GM12878 (cell line): ENCODE measurements around the gene USH2A. TPM values are rescaled to one million over a fixed set of nuclear protein-coding genes. Genes with fewer than 3 reads are reported as not detected.

ENCODE experiments used
- ATAC-seq: fragments of 200-7000 bp; cut with Tn5 transposase; 3 replicates; pipeline ENCODE4 v1.9.1; 2020; ENCODE audit warnings: mild to moderate bottlenecking, moderate library complexity
- BruUV-seq: library from RNA; stranded (reverse); fragments of 400-500 nt; replicated peaks from 2 replicates; lab custom pipeline; 2021; lab: Mats Ljungman, UMichigan
- CTCF ChIA-PET: fragments of 300-600 bp; sonication (Branson Sonifier 250); formaldehyde crosslinking; extraction: SDS; loops from one replicate; lab custom pipeline; 2021; ENCODE audit warnings: inconsistent platforms; lab: Yijun Ruan, JAX
- POLR2A ChIA-PET: fragments of 350-600 bp; formaldehyde crosslinking; extraction: SDS; loops from one replicate; lab custom pipeline; 2021; ENCODE audit warnings: inconsistent platforms; lab: Charles Lee
- RAD21 ChIA-PET: fragments of 300-600 bp; sonication (Branson Sonifier 250); formaldehyde crosslinking; loops from one replicate; lab custom pipeline; 2023; ENCODE audit warnings: antibody characterized with exemption; ENCODE audit not compliant: unreplicated experiment; lab: Charles Lee
- SMC1A ChIA-PET: fragments of 300-600 bp; sonication (Branson Sonifier 250); formaldehyde crosslinking; loops from one replicate; lab custom pipeline; 2023; ENCODE audit not compliant: unreplicated experiment, uncharacterized antibody; lab: Charles Lee
- DNase-seq: peaks from one replicate; pipeline ENCODE4 v3.0.0-alpha.2; 2011; ENCODE audit warnings: low read depth, low spot score
- FAIRE-seq: peaks from 3 replicates; lab custom pipeline; 2011; peaks lifted over from hg19 to GRCh38; lab: Jason Lieb, UNC
- H2AFZ ChIP-seq: 2 replicates; pipeline ENCODE4 v1.6.0; 2011; ENCODE audit warnings: low read depth, low read length, control low read depth; ENCODE audit not compliant: control insufficient read depth
- H3K27ac ChIP-seq: 2 replicates; pipeline ENCODE4 v1.5.1; 2011; ENCODE audit warnings: control low read depth; ENCODE audit not compliant: control insufficient read depth, insufficient read depth
- H3K27me3 ChIP-seq, 2 experiments: replicated peaks in 1 of 2; 2 replicates each; pipeline versions ENCODE4 v1.6.0 to v1.6.1; 2011; ENCODE audit warnings: low read length in 1 of 2; ENCODE audit not compliant: control insufficient read depth in 2 of 2, insufficient read depth in 2 of 2
- H3K36me3 ChIP-seq, 2 experiments: 2 replicates each; pipeline ENCODE4 v1.5.1; 2011; ENCODE audit warnings: low read length in 1 of 2; ENCODE audit not compliant: control insufficient read depth in 2 of 2, insufficient read depth in 2 of 2
- H3K4me1 ChIP-seq: 2 replicates; pipeline ENCODE4 v1.6.1; 2011; ENCODE audit warnings: mild to moderate bottlenecking, low read length, moderate library complexity, mixed read lengths; ENCODE audit not compliant: control insufficient read depth, insufficient read depth
- H3K4me2 ChIP-seq: 2 replicates; pipeline ENCODE4 v1.6.0; 2011; ENCODE audit warnings: control low read depth; ENCODE audit not compliant: control insufficient read depth, insufficient read depth
- H3K4me3 ChIP-seq: fragments of 200-600 bp; sonication (generic); 2 replicates; pipeline ENCODE4 v1.5.1; 2016
- H3K79me2 ChIP-seq: 2 replicates; pipeline ENCODE4 v1.6.0; 2011; ENCODE audit warnings: low read length; ENCODE audit not compliant: control insufficient read depth, insufficient read depth
- H3K9ac ChIP-seq: 2 replicates; pipeline ENCODE4 v1.8.0; 2011; ENCODE audit warnings: low read length, control low read depth, mixed read lengths; ENCODE audit not compliant: control insufficient read depth, insufficient read depth
- H3K9me3 ChIP-seq: replicated peaks from 3 replicates; pipeline ENCODE4 v1.5.1; 2011; ENCODE audit warnings: mild to moderate bottlenecking, low read length; ENCODE audit not compliant: control insufficient read depth, insufficient read depth
- H4K20me1 ChIP-seq: 2 replicates; pipeline ENCODE4 v1.6.0; 2011; ENCODE audit not compliant: control insufficient read depth, insufficient read depth
- ATF3 ChIP-seq: IDR thresholded peaks from 2 replicates; pipeline ENCODE4 v1.6.1; 2011; ENCODE audit warnings: low read depth, mild to moderate bottlenecking, low read length, moderate library complexity, borderline replicate concordance; ENCODE audit errors: extremely low read depth
- CHD1 ChIP-seq: IDR thresholded peaks from 2 replicates; pipeline ENCODE4 v1.6.1; 2012; ENCODE audit warnings: low read depth, low read length, improper control_type of control experiment
- CHD4 ChIP-seq: fragments of 200-600 bp; sonication (generic); IDR thresholded peaks from 2 replicates; pipeline ENCODE4 v1.6.1; 2016; ENCODE audit warnings: mild to moderate bottlenecking
- GABPA ChIP-seq: IDR thresholded peaks from 2 replicates; pipeline ENCODE4 v1.6.1; 2014; ENCODE audit warnings: antibody characterized with exemption, low read depth, mild to moderate bottlenecking, inconsistent platforms
- NKRF ChIP-seq: fragments of 450-650 bp; conservative IDR thresholded peaks from 2 replicates; pipeline ENCODE4 v1.6.1; 2017; ENCODE audit warnings: mild to moderate bottlenecking, moderate library complexity
- POLR2AphosphoS5 ChIP-seq: IDR thresholded peaks from 2 replicates; pipeline ENCODE4 v1.6.1; 2011; ENCODE audit warnings: mild to moderate bottlenecking, low read length, inconsistent platforms
- POU2F2 ChIP-seq: IDR thresholded peaks from 3 replicates; pipeline ENCODE4 v1.6.1; 2011; ENCODE audit warnings: low read depth, mild to moderate bottlenecking, low read length, borderline replicate concordance
- SMARCA5 ChIP-seq: fragments of 450-650 bp; IDR thresholded peaks from 2 replicates; pipeline ENCODE4 v1.6.1; 2017; ENCODE audit warnings: mild to moderate bottlenecking
- SREBF2 ChIP-seq: IDR thresholded peaks from 2 replicates; pipeline ENCODE4 v1.6.1; 2012; ENCODE audit warnings: mild to moderate bottlenecking, low read length
- TCF3 ChIP-seq: IDR thresholded peaks from 2 replicates; pipeline ENCODE4 v1.6.1; 2012; ENCODE audit warnings: low read depth, mild to moderate bottlenecking, low read length, borderline replicate concordance; ENCODE audit not compliant: insufficient read depth
- USF2 ChIP-seq: IDR thresholded peaks from 2 replicates; pipeline ENCODE4 v1.6.1; 2011; ENCODE audit warnings: low read depth, low read length, improper control_type of control experiment, borderline replicate concordance
- WGBS: methylation state at CpG from one replicate; pipeline ENCODE4 v1.1.6; 2016; ENCODE audit warnings: low lambda C conversion rate; ENCODE audit not compliant: insufficient replicate concordance, insufficient coverage; ENCODE audit errors: missing lambda C conversion rate; 5-methylcytosine and 5-hydroxymethylcytosine counted together
- in situ Hi-C: fragments of 300-500 bp; cut with MboI; formaldehyde crosslinking; loops from 9 replicates; pipeline ENCODE4 v1.14.3; 2018; ENCODE audit warnings: mixed read lengths
- intact Hi-C: fragments of 100-400 bp; cut with micrococcal nuclease; formaldehyde crosslinking; loops from one replicate; pipeline ENCODE4 v1.14.2; 2022; ENCODE audit not compliant: unreplicated experiment
- polyA plus RNA-seq, 11 experiments: library from polyadenylated mRNA; depleted of rRNA in 4 of 11; unstranded in 6 of 11; stranded (reverse) in 5 of 11; fragments of >200 nt; fragmentation: Nextera tagmentation in 4 of 11; fragmentation: Illumina TruSeq in 1 of 11; extraction: Ambion mirVana in 4 of 11; extraction: Trizol in 1 of 11; gene quantifications; 1 replicate in 1 of 11; 2 replicates in 10 of 11; pipeline versions ENCODE4 v1.2.1 to v1.2.3, GENCODE V29; 2011 to 2016; ENCODE audit warnings: inconsistent platforms in 2 of 11, missing spikeins in 2 of 11, low read depth in 1 of 11
- total RNA-seq, 4 experiments: library from RNA; depleted of rRNA in 3 of 4; stranded (reverse); fragments of >200 nt in 3 of 4; fragmentation: Illumina TruSeq in 1 of 4; extraction: Trizol in 1 of 4; gene quantifications; 2 replicates each; pipeline versions ENCODE4 v1.2.1 to v1.2.3, GENCODE V29; 2013 to 2021

The USH2A gene
- total and polyA plus RNA-seq, 10 of the 15 experiments (the other 5 are each of a cell fraction or from before 2014, with no cell fraction given) = under 0.01 to 0.20 (median 0.01) TPM; not detected in 2

- in situ Hi-C loops = no loop called here
- no peaks in the 10 kb centered on the region for H3K79me2 ChIP-seq
- SMC1A ChIA-PET = no interaction called here
- DNase-seq (no peak), ATAC-seq (no peak), FAIRE-seq (no peak)
- no peaks in the 10 kb centered on the region for H4K20me1 ChIP-seq
- RAD21 ChIA-PET = no interaction called here
- no peak overlapping the region for H3K4me2 ChIP-seq
- intact Hi-C loops = no loop called here
- H3K4me1 ChIP-seq = no peaks in the 10 kb centered on the region
- H3K27ac ChIP-seq = no peak overlapping the region
- no peak overlapping the region for H3K4me3 ChIP-seq
- TF ChIP-seq POLR2AphosphoS5 = no peak
- TF ChIP-seq NKRF = no peak
- TF ChIP-seq SREBF2 = no peak
- no peak for TF ChIP-seq CHD4
- no peak for TF ChIP-seq USF2
- TF ChIP-seq ATF3 = no peak
- no peak for TF ChIP-seq SMARCA5
- no peak for TF ChIP-seq POU2F2
- TF ChIP-seq CHD1 = no peak
- no peak for TF ChIP-seq TCF3
- TF ChIP-seq GABPA = no peak
- H3K27me3 ChIP-seq = no peaks in the 10 kb centered on the region
- WGBS = 47% methylated on average over 7 of the region's 7 CpGs
- CTCF ChIA-PET = no interaction called here
- BruUV-seq = no TSS peak
- H3K9me3 ChIP-seq = no peaks in the 10 kb centered on the region
- no peak overlapping the region for H2AFZ ChIP-seq
- POLR2A ChIA-PET = no interaction called here
- no peak overlapping the region for H3K9ac ChIP-seq
- H3K36me3 ChIP-seq = no peaks in the 10 kb centered on the region
Observed at GRCh38 chr1:216325336-216325735, 97.9 kb downstream of the USH2A start.
